Measurements from ENCODE around the gene FOSL2.

Gene FOSL2

DNA sequence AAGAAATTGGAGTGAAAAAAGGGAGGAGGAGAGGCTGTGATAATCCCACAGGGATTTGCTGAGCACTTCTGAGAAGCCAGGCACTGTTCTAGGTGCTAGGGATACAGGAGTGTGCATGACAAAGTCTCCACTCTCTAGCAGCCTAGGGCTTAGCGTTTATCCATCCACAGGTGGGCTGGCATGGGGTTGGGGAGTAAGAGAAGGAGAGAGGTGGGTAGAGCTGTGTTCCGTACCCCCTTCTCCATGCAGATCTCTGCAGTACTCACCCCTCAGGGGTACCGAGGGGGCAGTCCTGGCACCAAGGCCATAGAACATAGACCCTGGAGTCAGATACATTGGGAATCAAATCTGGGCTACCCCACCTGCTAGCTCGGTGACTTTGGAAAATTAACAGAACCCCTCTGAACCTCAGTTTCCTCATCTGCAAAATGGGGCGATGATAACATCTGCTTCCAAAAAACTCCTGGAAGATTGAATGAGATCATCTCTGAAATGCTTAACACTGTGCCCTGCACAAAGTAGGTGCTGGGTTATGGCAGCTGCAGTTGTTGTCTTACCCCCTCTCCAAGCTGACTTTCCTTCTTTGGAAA is 18.6 kb downstream of the FOSL2 start:
- TF ChIP-seq ZFX (IDR thresholded peaks at IDR 0.05), result no peak
- TF ChIP-seq, protein P1, sequence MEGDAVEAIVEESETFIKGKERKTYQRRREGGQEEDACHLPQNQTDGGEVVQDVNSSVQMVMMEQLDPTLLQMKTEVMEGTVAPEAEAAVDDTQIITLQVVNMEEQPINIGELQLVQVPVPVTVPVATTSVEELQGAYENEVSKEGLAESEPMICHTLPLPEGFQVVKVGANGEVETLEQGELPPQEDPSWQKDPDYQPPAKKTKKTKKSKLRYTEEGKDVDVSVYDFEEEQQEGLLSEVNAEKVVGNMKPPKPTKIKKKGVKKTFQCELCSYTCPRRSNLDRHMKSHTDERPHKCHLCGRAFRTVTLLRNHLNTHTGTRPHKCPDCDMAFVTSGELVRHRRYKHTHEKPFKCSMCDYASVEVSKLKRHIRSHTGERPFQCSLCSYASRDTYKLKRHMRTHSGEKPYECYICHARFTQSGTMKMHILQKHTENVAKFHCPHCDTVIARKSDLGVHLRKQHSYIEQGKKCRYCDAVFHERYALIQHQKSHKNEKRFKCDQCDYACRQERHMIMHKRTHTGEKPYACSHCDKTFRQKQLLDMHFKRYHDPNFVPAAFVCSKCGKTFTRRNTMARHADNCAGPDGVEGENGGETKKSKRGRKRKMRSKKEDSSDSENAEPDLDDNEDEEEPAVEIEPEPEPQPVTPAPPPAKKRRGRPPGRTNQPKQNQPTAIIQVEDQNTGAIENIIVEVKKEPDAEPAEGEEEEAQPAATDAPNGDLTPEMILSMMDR (conservative IDR thresholded peaks at IDR 0.05), result no peak
- H3K27ac ChIP-seq, result no peak overlapping the region

DNA sequence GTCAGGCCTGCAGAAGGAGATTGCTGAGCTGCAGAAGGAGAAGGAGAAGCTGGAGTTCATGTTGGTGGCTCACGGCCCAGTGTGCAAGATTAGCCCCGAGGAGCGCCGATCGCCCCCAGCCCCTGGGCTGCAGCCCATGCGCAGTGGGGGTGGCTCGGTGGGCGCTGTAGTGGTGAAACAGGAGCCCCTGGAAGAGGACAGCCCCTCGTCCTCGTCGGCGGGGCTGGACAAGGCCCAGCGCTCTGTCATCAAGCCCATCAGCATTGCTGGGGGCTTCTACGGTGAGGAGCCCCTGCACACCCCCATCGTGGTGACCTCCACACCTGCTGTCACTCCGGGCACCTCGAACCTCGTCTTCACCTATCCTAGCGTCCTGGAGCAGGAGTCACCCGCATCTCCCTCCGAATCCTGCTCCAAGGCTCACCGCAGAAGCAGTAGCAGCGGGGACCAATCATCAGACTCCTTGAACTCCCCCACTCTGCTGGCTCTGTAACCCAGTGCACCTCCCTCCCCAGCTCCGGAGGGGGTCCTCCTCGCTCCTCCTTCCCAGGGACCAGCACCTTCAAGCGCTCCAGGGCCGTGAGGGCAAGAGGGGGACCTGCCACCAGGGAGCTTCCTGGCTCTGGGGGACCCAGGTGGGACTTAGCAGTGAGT is 19.4 kb downstream of the FOSL2 start:
- no peak overlapping the region for H3K27ac ChIP-seq
- TF ChIP-seq, protein P1 (conservative IDR thresholded peaks at IDR 0.05), result no peak
- no peak for TF ChIP-seq ZFX (IDR thresholded peaks at IDR 0.05)

DNA sequence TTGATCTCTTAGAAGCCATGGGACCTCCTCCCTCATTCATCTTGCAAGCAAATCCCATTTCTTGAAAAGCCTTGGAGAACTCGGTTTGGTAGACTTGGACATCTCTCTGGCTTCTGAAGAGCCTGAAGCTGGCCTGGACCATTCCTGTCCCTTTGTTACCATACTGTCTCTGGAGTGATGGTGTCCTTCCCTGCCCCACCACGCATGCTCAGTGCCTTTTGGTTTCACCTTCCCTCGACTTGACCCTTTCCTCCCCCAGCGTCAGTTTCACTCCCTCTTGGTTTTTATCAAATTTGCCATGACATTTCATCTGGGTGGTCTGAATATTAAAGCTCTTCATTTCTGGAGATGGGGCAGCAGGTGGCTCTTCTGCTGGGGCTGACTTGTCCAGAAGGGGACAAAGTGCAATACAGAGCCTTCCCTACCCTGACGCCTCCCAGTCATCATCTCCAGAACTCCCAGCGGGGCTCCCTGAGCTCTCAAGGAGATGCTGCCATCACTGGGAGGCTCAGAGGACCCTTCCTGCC is 20.0 kb downstream of the FOSL2 start:
- H3K27ac ChIP-seq, result no peak overlapping the region
- TF ChIP-seq ZFX (IDR thresholded peaks at IDR 0.05), result no peak
- TF ChIP-seq, protein P1 (conservative IDR thresholded peaks at IDR 0.05), result no peak

DNA sequence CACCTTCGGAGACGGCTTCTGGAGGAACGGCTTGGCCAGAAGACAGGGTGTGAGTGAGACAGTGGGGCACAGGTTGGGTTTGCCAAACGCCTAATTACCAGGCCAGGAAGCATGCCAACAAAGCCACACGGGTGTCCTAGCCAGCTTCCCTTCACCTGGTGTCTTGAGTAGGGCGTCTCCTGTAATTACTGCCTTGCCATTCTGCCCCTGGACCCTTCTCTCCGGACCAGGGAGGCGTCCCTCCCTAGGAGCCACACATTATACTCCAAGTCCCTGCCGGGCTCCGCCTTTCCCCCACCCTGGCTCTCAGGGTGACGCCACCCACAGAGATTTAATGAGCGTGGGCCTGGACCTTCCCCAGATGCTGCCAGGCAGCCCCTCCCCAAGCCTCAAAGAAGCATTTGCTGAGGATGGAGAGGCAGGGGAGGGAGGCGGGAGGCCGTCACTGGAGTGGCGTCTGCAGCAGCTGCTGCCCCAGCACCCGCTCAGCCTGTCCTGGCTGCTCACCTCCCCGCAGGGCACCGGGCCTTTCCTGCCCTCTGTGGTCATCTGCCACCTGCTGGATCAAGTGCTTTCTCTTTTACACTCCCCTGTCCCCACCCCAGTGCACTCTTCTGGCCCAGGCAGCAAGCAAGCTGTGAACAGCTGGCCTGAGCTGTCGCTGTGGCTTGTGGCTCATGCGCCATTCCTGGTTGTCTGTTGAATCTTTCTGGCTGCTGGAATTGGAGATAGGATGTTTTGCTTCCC is 20.7 kb downstream of the FOSL2 start:
- H3K27ac ChIP-seq, result no peak overlapping the region
- TF ChIP-seq, protein P1 (conservative IDR thresholded peaks at IDR 0.05), result no peak
- TF ChIP-seq ZFX (IDR thresholded peaks at IDR 0.05), result no peak

DNA sequence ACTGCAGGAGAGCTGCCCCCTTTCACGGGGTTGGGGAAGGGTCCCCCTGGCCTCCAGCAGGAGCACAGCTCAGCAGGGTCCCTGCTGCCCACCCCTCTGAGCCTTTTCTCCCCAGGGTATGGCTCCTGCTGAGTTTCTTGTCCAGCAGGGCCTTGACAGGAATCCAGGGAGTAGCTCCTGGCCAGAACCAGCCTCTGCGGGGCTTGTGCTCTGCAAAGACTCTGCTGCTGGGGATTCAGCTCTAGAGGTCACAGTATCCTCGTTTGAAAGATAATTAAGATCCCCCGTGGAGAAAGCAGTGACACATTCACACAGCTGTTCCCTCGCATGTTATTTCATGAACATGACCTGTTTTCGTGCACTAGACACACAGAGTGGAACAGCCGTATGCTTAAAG is 21.2 kb downstream of the FOSL2 start:
- no peak for TF ChIP-seq ZFX (IDR thresholded peaks at IDR 0.05)
- TF ChIP-seq, protein P1 (conservative IDR thresholded peaks at IDR 0.05), result no peak
- H3K27ac ChIP-seq, result no peak overlapping the region

DNA sequence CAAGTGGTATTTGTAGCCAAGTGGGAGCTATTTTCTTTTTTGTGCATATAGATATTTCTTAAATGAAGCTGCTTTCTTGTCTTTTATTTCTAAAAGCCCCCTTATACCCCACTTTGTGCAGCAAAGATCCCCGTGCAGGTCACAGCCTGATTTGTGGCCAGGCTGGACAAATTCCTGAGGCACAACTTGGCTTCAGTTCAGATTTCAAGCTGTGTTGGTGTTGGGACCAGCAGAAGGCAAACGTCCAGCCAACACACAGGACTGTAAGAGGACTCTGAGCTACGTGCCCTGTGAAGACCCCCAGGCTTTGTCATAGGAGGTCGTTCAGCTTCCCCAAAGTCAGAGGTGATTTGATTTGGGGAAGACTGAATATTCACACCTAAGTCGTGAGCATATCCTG is 21.9 kb downstream of the FOSL2 start:
- no peak overlapping the region for H3K27ac ChIP-seq
- TF ChIP-seq ZFX (IDR thresholded peaks at IDR 0.05), result no peak
- TF ChIP-seq, protein P1 (conservative IDR thresholded peaks at IDR 0.05), result no peak

DNA sequence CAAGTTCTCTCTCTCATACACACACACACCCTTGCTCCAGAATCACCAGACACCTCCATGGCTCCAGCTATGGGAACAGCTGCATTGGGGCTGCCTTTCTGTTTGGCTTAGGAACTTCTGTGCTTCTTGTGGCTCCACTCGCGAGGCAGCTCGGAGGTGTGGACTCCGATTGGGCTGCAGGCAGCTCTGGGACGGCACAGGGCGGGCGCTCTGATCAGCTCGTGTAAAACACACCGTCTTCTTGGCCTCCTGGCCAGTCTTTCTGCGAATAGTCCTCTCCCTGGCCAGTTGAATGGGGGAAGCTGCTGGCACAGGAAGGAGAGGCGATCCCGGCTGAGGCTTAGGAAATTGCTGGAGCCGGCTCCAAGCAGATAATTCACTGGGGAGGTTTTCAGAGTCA is 22.4 kb downstream of the FOSL2 start:
- TF ChIP-seq, protein P1 (conservative IDR thresholded peaks at IDR 0.05), result no peak
- TF ChIP-seq ZFX (IDR thresholded peaks at IDR 0.05), result no peak
- no peak overlapping the region for H3K27ac ChIP-seq

Data from C4-2B (cell line).